PC-3 (cell line): Measurements from ENCODE around the gene SLC6A7.

Experiments
- EZH2 ChIP-seq: fragments of 300-600 bp; sonication (generic); IDR thresholded peaks from one replicate; pipeline ENCODE4 v1.6.1; 2017; ENCODE audit warnings: antibody characterized with exemption, mild to moderate bottlenecking, low read length; ENCODE audit not compliant: unreplicated experiment
- EZH2phosphoT487 ChIP-seq: fragments of 300-600 bp; sonication (generic); IDR thresholded peaks from 2 replicates; pipeline ENCODE4 v1.6.1; 2018; ENCODE audit warnings: mild to moderate bottlenecking, antibody characterized with exemption, low read length, borderline replicate concordance
- TF ChIP-seq, protein P1 (sequence below): fragments of 300-600 bp; sonication (generic); conservative IDR thresholded peaks from 2 replicates; pipeline ENCODE4 v1.5.1; 2017; ENCODE audit warnings: antibody characterized with exemption, low read depth, mild to moderate bottlenecking, low read length

DNA sequence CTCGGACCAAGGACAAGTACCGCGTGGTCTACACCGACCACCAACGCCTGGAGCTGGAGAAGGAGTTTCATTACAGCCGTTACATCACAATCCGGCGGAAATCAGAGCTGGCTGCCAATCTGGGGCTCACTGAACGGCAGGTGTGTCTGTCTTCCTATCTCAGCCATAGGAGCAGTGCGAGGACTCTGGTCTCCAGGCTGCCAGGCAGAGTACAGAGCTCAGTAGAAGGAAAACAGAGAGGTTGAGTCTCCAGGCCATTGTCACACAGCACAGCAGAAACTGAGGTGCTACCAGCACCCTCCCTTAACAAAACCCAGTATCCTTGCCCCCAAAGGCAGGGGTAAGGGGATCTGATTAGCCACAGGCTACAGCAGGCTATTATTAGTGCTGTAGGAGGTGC, 7.1 kb upstream of the SLC6A7 start:
- TF ChIP-seq, protein P1, sequence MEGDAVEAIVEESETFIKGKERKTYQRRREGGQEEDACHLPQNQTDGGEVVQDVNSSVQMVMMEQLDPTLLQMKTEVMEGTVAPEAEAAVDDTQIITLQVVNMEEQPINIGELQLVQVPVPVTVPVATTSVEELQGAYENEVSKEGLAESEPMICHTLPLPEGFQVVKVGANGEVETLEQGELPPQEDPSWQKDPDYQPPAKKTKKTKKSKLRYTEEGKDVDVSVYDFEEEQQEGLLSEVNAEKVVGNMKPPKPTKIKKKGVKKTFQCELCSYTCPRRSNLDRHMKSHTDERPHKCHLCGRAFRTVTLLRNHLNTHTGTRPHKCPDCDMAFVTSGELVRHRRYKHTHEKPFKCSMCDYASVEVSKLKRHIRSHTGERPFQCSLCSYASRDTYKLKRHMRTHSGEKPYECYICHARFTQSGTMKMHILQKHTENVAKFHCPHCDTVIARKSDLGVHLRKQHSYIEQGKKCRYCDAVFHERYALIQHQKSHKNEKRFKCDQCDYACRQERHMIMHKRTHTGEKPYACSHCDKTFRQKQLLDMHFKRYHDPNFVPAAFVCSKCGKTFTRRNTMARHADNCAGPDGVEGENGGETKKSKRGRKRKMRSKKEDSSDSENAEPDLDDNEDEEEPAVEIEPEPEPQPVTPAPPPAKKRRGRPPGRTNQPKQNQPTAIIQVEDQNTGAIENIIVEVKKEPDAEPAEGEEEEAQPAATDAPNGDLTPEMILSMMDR, result no peak
- TF ChIP-seq EZH2phosphoT487 (no peak), EZH2 (no peak)
